ENCODE results near the gene CEP164. TPM values are rescaled to one million over a fixed set of nuclear protein-coding genes. Genes with fewer than 3 reads are reported as not detected.

CEP164 gene
- polyA plus RNA-seq, 3 donors, result 4.3 to 32.1 (median 8.0) TPM

DNA sequence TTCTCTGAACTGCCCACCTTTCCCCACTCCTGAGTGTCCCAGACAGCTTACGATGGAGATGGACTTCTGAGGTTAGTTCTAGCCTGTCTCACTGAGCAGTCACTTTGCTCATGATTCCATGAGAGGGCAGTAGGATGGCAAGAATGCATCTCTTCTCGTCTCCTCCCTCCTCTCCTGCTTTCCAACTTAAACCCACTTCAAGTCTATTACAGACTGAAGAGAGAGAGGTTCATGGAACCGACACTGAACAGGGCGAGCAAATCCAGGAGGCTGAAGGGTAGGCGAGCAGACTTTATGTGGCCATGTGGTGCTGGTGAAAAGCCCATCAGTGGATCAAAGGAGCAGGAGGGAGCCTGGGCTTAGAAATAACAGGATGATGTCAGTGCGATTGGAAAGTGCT is 38.6 kb downstream of the CEP164 start:
- Mint-ChIP-seq H3K36me3 (peaks cover 86 to 88% of the 10 kb centered on the region in 2 donors), H3K4me3 (no peak overlapping the region), H3K27ac (no peak overlapping the region), H3K4me1 (no peaks in the 10 kb centered on the region), H3K27me3 (ENCODE audit: low read depth in 3 of 3) (no peaks in the 10 kb centered on the region), H3K9me3 (no peaks in the 10 kb centered on the region)
- Histone ChIP-seq H3K4me3 (replicated peaks in 1 of 3; ENCODE audit: low read depth in 2 of 3, low read length in 3 of 3) (no peak overlapping the region), H3K9me3 (replicated peaks in 1 of 2; ENCODE audit: control insufficient read depth in 1 of 2, insufficient read depth in 1 of 2, low read length in 2 of 2) (no peaks in the 10 kb centered on the region), H3K27me3 (ENCODE audit: control insufficient read depth in 2 of 2, insufficient read depth in 2 of 2, low read length in 2 of 2) (no peaks in the 10 kb centered on the region), H3K27ac (ENCODE audit: low read depth in 1 of 2, low read length in 2 of 2) (no peak overlapping the region), H4K20me1 (ENCODE audit: insufficient read depth, low read length) (no peaks in the 10 kb centered on the region), H3K36me3 (replicated peaks in 1 of 2; ENCODE audit: control insufficient read depth in 1 of 2, insufficient read depth in 2 of 2, low read length in 2 of 2) (peaks cover 54 to 98% of the 10 kb centered on the region in 2 donors), H2AFZ (ENCODE audit: insufficient read depth, low read depth, low read length, poor library complexity, severe bottlenecking) (no peak overlapping the region), H3K79me2 (ENCODE audit: insufficient read depth, low read length) (no peaks in the 10 kb centered on the region), H3K4me1 (ENCODE audit: control insufficient read depth in 1 of 2, insufficient read depth in 2 of 2, low read length in 2 of 2) (no peaks in the 10 kb centered on the region), H3K4me2 (replicated peaks; ENCODE audit: extremely low read depth, low read length, poor library complexity, severe bottlenecking) (no peak overlapping the region), H3K9ac (ENCODE audit: insufficient read depth, low read length, poor library complexity, severe bottlenecking) (no peak overlapping the region)
- 87% methylated on average over 3 of the region's 6 CpGs for WGBS (ENCODE audit: insufficient coverage)
- intact Hi-C loops (cut with micrococcal nuclease), result no loop called here
- no peak for DNase-seq
- TF ChIP-seq, protein P1, sequence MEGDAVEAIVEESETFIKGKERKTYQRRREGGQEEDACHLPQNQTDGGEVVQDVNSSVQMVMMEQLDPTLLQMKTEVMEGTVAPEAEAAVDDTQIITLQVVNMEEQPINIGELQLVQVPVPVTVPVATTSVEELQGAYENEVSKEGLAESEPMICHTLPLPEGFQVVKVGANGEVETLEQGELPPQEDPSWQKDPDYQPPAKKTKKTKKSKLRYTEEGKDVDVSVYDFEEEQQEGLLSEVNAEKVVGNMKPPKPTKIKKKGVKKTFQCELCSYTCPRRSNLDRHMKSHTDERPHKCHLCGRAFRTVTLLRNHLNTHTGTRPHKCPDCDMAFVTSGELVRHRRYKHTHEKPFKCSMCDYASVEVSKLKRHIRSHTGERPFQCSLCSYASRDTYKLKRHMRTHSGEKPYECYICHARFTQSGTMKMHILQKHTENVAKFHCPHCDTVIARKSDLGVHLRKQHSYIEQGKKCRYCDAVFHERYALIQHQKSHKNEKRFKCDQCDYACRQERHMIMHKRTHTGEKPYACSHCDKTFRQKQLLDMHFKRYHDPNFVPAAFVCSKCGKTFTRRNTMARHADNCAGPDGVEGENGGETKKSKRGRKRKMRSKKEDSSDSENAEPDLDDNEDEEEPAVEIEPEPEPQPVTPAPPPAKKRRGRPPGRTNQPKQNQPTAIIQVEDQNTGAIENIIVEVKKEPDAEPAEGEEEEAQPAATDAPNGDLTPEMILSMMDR (IDR thresholded peaks at IDR 0.05), result no peak

DNA sequence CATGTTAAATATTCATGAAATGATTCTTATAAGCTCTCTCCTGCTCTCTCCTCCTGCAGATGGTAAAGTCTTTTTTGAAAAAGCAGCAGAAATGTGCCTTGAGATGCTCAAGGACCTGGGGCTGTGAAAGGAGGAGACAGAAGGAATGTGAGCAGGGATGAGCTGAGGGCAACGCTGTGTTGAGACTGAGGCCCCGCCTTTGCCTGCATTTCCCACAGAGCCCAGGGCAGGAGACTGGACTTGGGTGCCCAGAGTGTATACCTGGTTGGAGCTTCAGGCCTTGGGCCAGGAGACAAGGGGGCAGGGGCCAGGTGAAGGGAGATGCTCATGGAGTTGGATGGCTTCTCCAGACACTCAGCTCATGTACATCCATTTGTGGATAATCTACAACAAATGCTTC is 39.2 kb downstream of the CEP164 start:
- no peak overlapping the region for H3K4me2 ChIP-seq (replicated peaks; ENCODE audit: extremely low read depth, low read length, poor library complexity, severe bottlenecking)
- no peak overlapping the region for H3K4me3 Mint-ChIP-seq
- peaks cover 56 to 98% of the 10 kb centered on the region in 2 donors for H3K36me3 ChIP-seq (replicated peaks in 1 of 2; ENCODE audit: control insufficient read depth in 1 of 2, insufficient read depth in 2 of 2, low read length in 2 of 2)
- WGBS (ENCODE audit: insufficient coverage), result 100% methylated on average over 2 of the region's 2 CpGs
- TF ChIP-seq, protein P1 (IDR thresholded peaks at IDR 0.05), result no peak
- no peaks in the 10 kb centered on the region for H3K4me1 Mint-ChIP-seq
- intact Hi-C loops (cut with micrococcal nuclease), result no loop called here
- H3K27me3 ChIP-seq (ENCODE audit: control insufficient read depth in 2 of 2, insufficient read depth in 2 of 2, low read length in 2 of 2), result no peaks in the 10 kb centered on the region
- peaks cover 86 to 88% of the 10 kb centered on the region in 2 donors for H3K36me3 Mint-ChIP-seq
- H3K79me2 ChIP-seq (ENCODE audit: insufficient read depth, low read length), result no peaks in the 10 kb centered on the region
- H3K4me1 ChIP-seq (ENCODE audit: control insufficient read depth in 1 of 2, insufficient read depth in 2 of 2, low read length in 2 of 2), result no peaks in the 10 kb centered on the region
- no peaks in the 10 kb centered on the region for H3K9me3 Mint-ChIP-seq
- H2AFZ ChIP-seq (ENCODE audit: insufficient read depth, low read depth, low read length, poor library complexity, severe bottlenecking), result no peak overlapping the region
- no peak overlapping the region for H3K27ac ChIP-seq (ENCODE audit: low read depth in 1 of 2, low read length in 2 of 2)
- no peak overlapping the region for H3K4me3 ChIP-seq (replicated peaks in 1 of 3; ENCODE audit: low read depth in 2 of 3, low read length in 3 of 3)
- no peaks in the 10 kb centered on the region for H4K20me1 ChIP-seq (ENCODE audit: insufficient read depth, low read length)
- H3K9me3 ChIP-seq (replicated peaks in 1 of 2; ENCODE audit: control insufficient read depth in 1 of 2, insufficient read depth in 1 of 2, low read length in 2 of 2), result no peaks in the 10 kb centered on the region
- DNase-seq, result no peak
- no peak overlapping the region for H3K9ac ChIP-seq (ENCODE audit: insufficient read depth, low read length, poor library complexity, severe bottlenecking)
- H3K27ac Mint-ChIP-seq, result no peak overlapping the region
- no peaks in the 10 kb centered on the region for H3K27me3 Mint-ChIP-seq (ENCODE audit: low read depth in 3 of 3)
